ENCODE data around the gene UNC5C.

Gene UNC5C

DNA sequence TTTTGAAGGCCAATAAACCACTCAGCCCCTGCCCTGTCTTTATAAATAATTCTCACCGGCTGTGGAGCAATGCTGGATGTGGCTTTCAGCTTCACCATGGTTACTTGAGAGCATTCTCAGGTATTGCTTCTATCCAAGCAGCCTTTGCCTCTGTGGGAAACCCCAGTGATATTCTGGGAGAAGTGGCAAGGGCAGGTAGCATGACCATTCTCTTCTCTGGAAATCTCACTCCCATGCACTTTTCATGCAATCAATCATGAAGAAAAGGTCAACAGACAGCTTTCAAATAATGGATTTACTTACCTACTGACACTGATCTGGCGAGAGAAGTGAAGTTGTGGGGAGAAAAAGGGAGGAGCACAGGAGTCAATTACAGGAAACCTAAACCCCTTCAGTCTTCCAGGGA is 49.5 kb downstream of the UNC5C start:
- TF ChIP-seq, protein P1, sequence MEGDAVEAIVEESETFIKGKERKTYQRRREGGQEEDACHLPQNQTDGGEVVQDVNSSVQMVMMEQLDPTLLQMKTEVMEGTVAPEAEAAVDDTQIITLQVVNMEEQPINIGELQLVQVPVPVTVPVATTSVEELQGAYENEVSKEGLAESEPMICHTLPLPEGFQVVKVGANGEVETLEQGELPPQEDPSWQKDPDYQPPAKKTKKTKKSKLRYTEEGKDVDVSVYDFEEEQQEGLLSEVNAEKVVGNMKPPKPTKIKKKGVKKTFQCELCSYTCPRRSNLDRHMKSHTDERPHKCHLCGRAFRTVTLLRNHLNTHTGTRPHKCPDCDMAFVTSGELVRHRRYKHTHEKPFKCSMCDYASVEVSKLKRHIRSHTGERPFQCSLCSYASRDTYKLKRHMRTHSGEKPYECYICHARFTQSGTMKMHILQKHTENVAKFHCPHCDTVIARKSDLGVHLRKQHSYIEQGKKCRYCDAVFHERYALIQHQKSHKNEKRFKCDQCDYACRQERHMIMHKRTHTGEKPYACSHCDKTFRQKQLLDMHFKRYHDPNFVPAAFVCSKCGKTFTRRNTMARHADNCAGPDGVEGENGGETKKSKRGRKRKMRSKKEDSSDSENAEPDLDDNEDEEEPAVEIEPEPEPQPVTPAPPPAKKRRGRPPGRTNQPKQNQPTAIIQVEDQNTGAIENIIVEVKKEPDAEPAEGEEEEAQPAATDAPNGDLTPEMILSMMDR (IDR thresholded peaks at IDR 0.05; ENCODE audit: low read depth, low read length), result no peak
- no peak overlapping the region for H3K4me3 ChIP-seq (replicated peaks in 1 of 2; ENCODE audit: low read depth in 2 of 2, low read length in 2 of 2)
- no peak for DNase-seq (ENCODE audit: low read depth in 2 of 2)

DNA sequence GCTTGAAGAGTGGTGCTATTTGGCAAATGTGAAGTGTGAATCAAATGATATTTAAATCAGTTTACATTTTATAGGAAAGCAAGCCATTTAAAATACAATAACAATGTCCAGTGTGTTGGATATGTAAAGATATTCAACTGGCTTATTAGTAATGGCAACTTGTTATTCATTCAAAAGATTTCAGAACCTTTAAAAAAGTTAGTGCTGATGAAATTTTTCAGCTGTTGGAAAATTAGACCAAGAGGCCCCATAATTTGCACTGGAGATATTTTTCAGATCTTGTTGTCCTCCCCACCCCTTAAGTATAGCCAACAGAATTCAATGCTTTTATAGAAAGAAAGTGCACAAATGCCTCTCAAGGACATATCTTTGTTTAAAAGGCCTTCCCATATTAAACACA is 54.6 kb downstream of the UNC5C start:
- no peak for DNase-seq (ENCODE audit: low read depth in 2 of 2)
- TF ChIP-seq, protein P1 (IDR thresholded peaks at IDR 0.05; ENCODE audit: low read depth, low read length), result no peak
- no peak overlapping the region for H3K4me3 ChIP-seq (replicated peaks in 1 of 2; ENCODE audit: low read depth in 2 of 2, low read length in 2 of 2)

DNA sequence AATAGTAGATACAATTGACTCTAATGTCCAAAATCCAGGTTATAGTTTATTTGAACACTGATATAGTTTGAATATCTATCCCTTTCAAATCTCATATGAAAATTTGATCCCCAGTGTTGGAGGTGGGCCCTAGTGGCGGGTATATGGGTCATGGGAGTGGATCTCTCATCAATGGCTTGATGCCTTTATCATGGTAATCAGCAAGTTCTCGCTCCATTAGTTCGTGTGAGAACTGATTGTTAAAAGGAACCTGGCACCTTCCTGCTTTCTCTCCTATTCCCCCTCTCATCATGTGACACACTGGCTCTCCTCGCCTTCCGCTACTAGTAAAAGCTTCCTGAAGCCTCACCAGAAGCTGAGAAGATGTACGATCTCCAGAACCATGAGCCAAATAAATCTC is 70.1 kb downstream of the UNC5C start:
- no peak for DNase-seq (ENCODE audit: low read depth in 2 of 2)
- no peak overlapping the region for H3K4me3 ChIP-seq (replicated peaks in 1 of 2; ENCODE audit: low read depth in 2 of 2, low read length in 2 of 2)
- TF ChIP-seq, protein P1 (IDR thresholded peaks at IDR 0.05; ENCODE audit: low read depth, low read length), result no peak

DNA sequence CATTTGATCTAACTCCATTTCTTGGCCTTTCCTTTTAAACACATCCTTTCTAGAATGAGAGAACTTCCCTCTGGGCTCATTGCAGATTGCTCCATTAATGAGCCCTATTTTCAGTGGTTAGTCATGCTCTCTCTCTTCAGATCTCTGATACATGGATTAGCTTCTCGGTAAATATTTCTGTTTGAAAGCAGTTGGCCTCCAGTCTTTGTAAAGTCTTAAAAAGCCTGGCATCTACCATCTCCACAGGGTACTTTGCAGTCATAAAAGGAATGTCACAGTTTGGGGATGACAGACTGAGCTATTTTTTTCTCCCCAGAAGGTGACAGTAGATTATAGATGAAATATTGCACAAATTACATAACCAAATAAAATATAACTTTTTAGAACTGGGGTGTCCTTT is 72.7 kb downstream of the UNC5C start:
- TF ChIP-seq, protein P1 (IDR thresholded peaks at IDR 0.05; ENCODE audit: low read depth, low read length), result no peak
- no peak for DNase-seq (ENCODE audit: low read depth in 2 of 2)
- no peak overlapping the region for H3K4me3 ChIP-seq (replicated peaks in 1 of 2; ENCODE audit: low read depth in 2 of 2, low read length in 2 of 2)

DNA sequence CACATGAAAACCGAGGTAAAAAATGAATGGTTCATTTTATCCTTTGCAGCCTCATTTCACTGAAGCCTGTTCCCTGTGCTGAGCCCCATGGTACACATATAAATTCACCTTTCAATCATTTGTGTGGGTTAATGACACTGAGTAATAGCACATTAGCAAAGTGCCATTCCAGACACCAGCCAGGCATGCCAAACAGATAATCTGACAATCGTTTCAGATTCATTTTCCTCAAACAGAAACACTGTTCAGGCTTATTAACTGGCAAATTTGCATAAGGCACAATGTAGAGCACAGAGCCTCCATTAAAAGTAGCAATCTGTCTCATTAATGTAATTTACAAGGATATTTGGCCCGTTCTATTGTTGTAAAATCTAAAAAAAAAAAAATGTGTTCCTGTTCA is 76.2 kb downstream of the UNC5C start:
- TF ChIP-seq, protein P1 (IDR thresholded peaks at IDR 0.05; ENCODE audit: low read depth, low read length), result no peak
- no peak overlapping the region for H3K4me3 ChIP-seq (replicated peaks in 1 of 2; ENCODE audit: low read depth in 2 of 2, low read length in 2 of 2)
- no peak for DNase-seq (ENCODE audit: low read depth in 2 of 2)

DNA sequence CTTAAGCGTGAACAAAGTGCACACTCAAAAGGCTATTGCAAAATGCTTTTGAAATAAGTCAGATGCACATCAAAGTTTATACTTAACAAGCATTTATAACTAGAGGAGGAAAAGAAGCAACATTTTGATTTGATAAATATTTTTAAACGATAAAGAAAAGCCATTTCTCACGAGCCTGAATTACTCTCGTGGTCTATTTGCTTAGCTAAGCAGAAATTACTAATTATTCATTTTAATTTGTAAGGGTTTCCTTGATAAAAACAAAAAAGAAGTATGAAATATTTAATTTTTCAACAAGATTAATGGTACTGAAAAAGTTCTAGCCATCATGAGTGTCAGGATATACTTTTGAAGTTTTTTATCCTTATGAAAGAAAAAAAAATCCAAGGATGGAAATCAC is 78.2 kb downstream of the UNC5C start:
- TF ChIP-seq, protein P1 (IDR thresholded peaks at IDR 0.05; ENCODE audit: low read depth, low read length), result no peak
- no peak overlapping the region for H3K4me3 ChIP-seq (replicated peaks in 1 of 2; ENCODE audit: low read depth in 2 of 2, low read length in 2 of 2)
- no peak for DNase-seq (ENCODE audit: low read depth in 2 of 2)

DNA sequence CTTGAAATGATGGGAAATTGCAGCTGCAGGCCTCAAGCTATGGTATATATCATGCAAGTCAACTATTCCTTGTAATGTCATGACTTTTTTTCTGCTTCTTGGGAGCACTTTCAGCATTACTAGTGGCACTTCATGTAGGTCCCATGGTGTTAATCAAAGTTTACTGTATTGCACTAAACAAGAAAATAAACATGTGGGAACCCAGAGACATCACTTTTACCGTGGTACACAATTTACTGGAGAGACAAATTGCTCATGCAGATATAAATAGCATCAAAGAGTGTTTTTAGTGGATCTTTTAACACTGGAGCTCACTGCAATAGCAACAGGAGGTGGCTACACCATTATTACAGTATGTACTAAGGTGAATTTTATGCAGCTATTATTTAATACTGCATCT is 79.2 kb downstream of the UNC5C start:
- no peak for DNase-seq (ENCODE audit: low read depth in 2 of 2)
- H3K4me3 ChIP-seq (replicated peaks in 1 of 2; ENCODE audit: low read depth in 2 of 2, low read length in 2 of 2), result no peak overlapping the region
- TF ChIP-seq, protein P1 (IDR thresholded peaks at IDR 0.05; ENCODE audit: low read depth, low read length), result no peak
